ENCODE measurements around the gene AGBL3. TPM values are rescaled to one million over a fixed set of nuclear protein-coding genes. Genes with fewer than 3 reads are reported as not detected.

Gene AGBL3
- total and polyA plus RNA-seq, 8 donors = 2.7 to 15.3 (median 11.3) TPM

GRCh38 chr7:135150072-135150782 is 163.9 kb downstream of the AGBL3 start:
- H3K27me3 ChIP-seq = no peaks in the 10 kb centered on the region
- intact Hi-C loops (cut with DNase I) = no loop called here
- DNase-seq = no peak
- peaks cover 7 to 50% of the 10 kb centered on the region in 2 donors for H3K4me1 ChIP-seq
- H3K27ac ChIP-seq = peak overlapping the region; percentile 66 to 92
- no peaks in the 10 kb centered on the region for H3K9me3 ChIP-seq
- TF ChIP-seq CTCF (IDR thresholded peaks at IDR 0.05) = no peak
- ATAC-seq = no peak
- peak overlapping the region in 1 of 2 donors; percentile 52 for H3K4me3 ChIP-seq
- peaks cover 0 to 7% of the 10 kb centered on the region in 2 donors for H3K36me3 ChIP-seq

GRCh38 chr7:135151132-135151531 is 164.8 kb downstream of the AGBL3 start:
- Histone ChIP-seq H3K4me1 (peaks cover 7 to 50% of the 10 kb centered on the region in 2 donors), H3K9me3 (peaks cover 0 to 9% of the 10 kb centered on the region in 2 donors), H3K27me3 (no peaks in the 10 kb centered on the region), H3K27ac (peak overlapping the region; percentile 66 to 92), H3K36me3 (peaks cover 0 to 7% of the 10 kb centered on the region in 2 donors), H3K4me3 (peak overlapping the region in 1 of 2 donors; percentile 52)
- no peak for TF ChIP-seq CTCF (IDR thresholded peaks at IDR 0.05)
- ATAC-seq (no peak), DNase-seq (no peak)
- intact Hi-C loops (cut with DNase I) = no loop called here

GRCh38 chr7:135151533-135151932 is 165.2 kb downstream of the AGBL3 start:
- peaks cover 0 to 13% of the 10 kb centered on the region in 2 donors for H3K9me3 ChIP-seq
- H3K4me1 ChIP-seq = peaks cover 7 to 47% of the 10 kb centered on the region in 2 donors
- H3K4me3 ChIP-seq = peak overlapping the region in 1 of 2 donors; percentile 52
- H3K27ac ChIP-seq = peak overlapping the region; percentile 66 to 92
- ATAC-seq = peak; percentile 50
- intact Hi-C loops (cut with DNase I) = no loop called here
- no peaks in the 10 kb centered on the region for H3K27me3 ChIP-seq
- no peak for TF ChIP-seq CTCF (IDR thresholded peaks at IDR 0.05)
- H3K36me3 ChIP-seq = peaks cover 0 to 7% of the 10 kb centered on the region in 2 donors
- DNase-seq = peak in 1 of 4 donors; percentile 64

GRCh38 chr7:135152442-135152841 is 166.1 kb downstream of the AGBL3 start:
- no peaks in the 10 kb centered on the region for H3K27me3 ChIP-seq
- peak overlapping the region in 1 of 2 donors; percentile 92 for H3K27ac ChIP-seq

More at GRCh38 chr7:135152442-135152841, 166.1 kb downstream of the AGBL3 start:
- intact Hi-C loops (cut with DNase I) = no loop called here
- DNase-seq (no peak), ATAC-seq (no peak)
- H3K4me1 ChIP-seq = peaks cover 7 to 38% of the 10 kb centered on the region in 2 donors
- peaks cover 0 to 15% of the 10 kb centered on the region in 2 donors for H3K9me3 ChIP-seq
- TF ChIP-seq CTCF (IDR thresholded peaks at IDR 0.05) = no peak
- no peak overlapping the region for H3K4me3 ChIP-seq
- peaks cover 0 to 7% of the 10 kb centered on the region in 2 donors for H3K36me3 ChIP-seq
